K562 (cell line): ENCODE measurements around the gene ACLY. TPM values are rescaled to one million over a fixed set of nuclear protein-coding genes. Genes with fewer than 3 reads are reported as not detected.
A peak's percentile ranks its signal among the peaks of the same experiment; 100 is the strongest.

Source experiments
- ATAC-seq: fragments of 200-7000 bp; cut with Tn5 transposase; 3 replicates; pipeline ENCODE4 v1.9.1; 2020; ENCODE audit warnings: moderate library complexity
- BruUV-seq: library from RNA; stranded (reverse); fragments of 400-500 nt; replicated peaks from 2 replicates; lab custom pipeline; 2021; lab: Mats Ljungman, UMichigan
- CTCF ChIA-PET: fragments of 300-600 bp; formaldehyde crosslinking; extraction: SDS; loops from one replicate; lab custom pipeline; 2021; ENCODE audit warnings: low intra/inter-chr PET ratio; lab: Yijun Ruan, JAX
- POLR2A ChIA-PET: fragments of 300-600, 350-650 bp; sonication (Branson Sonifier 250); formaldehyde crosslinking; extraction: SDS; loops from one replicate; lab custom pipeline; 2021; ENCODE audit warnings: antibody characterized with exemption, inconsistent platforms; lab: Yijun Ruan, JAX
- DNase-seq, 4 experiments: peaks; one replicate each; pipeline versions ENCODE4 v3.0.0 to v3.0.0-alpha.2; 2011 to 2018; ENCODE audit warnings: low spot score in 3 of 4, mixed read lengths in 3 of 4; ENCODE audit errors: extremely low read depth in 1 of 4
- FAIRE-seq: peaks from 2 replicates; lab custom pipeline; 2011; peaks lifted over from hg19 to GRCh38; lab: Jason Lieb, UNC
- H2AFZ ChIP-seq: 2 replicates; pipeline ENCODE4 v1.6.0; 2011; ENCODE audit warnings: low read depth, low read length, control low read depth, inconsistent platforms
- H3K27ac ChIP-seq: fragments of 200-600 bp; 3 replicates; pipeline ENCODE4 v1.8.0; 2011; ENCODE audit warnings: low read depth, mild to moderate bottlenecking, control low read depth, inconsistent platforms, low read length, moderate library complexity, mixed read lengths; ENCODE audit errors: extremely low read depth
- H3K27me3 ChIP-seq, 2 experiments: fragments of 300-600 bp in 1 of 2; 2 replicates in 1 of 2; 3 replicates in 1 of 2; pipeline versions ENCODE4 v1.6.0 to v1.8.0; 2011; ENCODE audit warnings: inconsistent platforms in 2 of 2, low read length in 2 of 2, mild to moderate bottlenecking in 1 of 2, mixed read lengths in 1 of 2, moderate library complexity in 1 of 2; ENCODE audit not compliant: control insufficient read depth in 2 of 2, insufficient read depth in 2 of 2
- H3K36me3 ChIP-seq: fragments of 300-600 bp; 3 replicates; pipeline ENCODE4 v1.8.0; 2011; ENCODE audit warnings: mild to moderate bottlenecking, low read length, inconsistent platforms; ENCODE audit not compliant: control insufficient read depth, insufficient read depth
- H3K4me1 ChIP-seq, 2 experiments: fragments of 200-600 bp in 1 of 2; replicated peaks in 1 of 2; 2 replicates in 1 of 2; 3 replicates in 1 of 2; pipeline versions ENCODE4 v1.5.1 to v1.8.0; 2011; ENCODE audit warnings: inconsistent platforms in 2 of 2, low read length in 2 of 2, mild to moderate bottlenecking in 1 of 2, mixed read lengths in 1 of 2, moderate library complexity in 1 of 2; ENCODE audit not compliant: control insufficient read depth in 2 of 2, insufficient read depth in 2 of 2
- H3K4me2 ChIP-seq: 2 replicates; pipeline ENCODE4 v1.6.1; 2011; ENCODE audit warnings: low read length, control low read depth, inconsistent platforms, mixed read lengths; ENCODE audit not compliant: insufficient read depth
- H3K4me3 ChIP-seq: fragments of 200-600 bp; sonication (generic), shearing (Covaris generic); 2 replicates; pipeline ENCODE4 v1.5.1; 2016; ENCODE audit warnings: control low read depth, inconsistent platforms
- H3K79me2 ChIP-seq: fragments of 200-600 bp; 3 replicates; pipeline ENCODE4 v1.8.0; 2011; ENCODE audit warnings: low read length, inconsistent platforms; ENCODE audit not compliant: control insufficient read depth, insufficient read depth
- H3K9ac ChIP-seq, 2 experiments: 2 replicates each; pipeline versions ENCODE4 v1.6.0 to v1.6.1; 2011; ENCODE audit warnings: low read depth in 2 of 2, low read length in 2 of 2, control low read depth in 1 of 2, inconsistent platforms in 1 of 2, mild to moderate bottlenecking in 1 of 2, mixed read lengths in 1 of 2; ENCODE audit not compliant: insufficient read depth in 1 of 2
- H3K9me1 ChIP-seq: one replicate; pipeline ENCODE4 v1.6.0; 2011; ENCODE audit warnings: inconsistent platforms, mild to moderate bottlenecking, low read length, moderate library complexity; ENCODE audit not compliant: control insufficient read depth, insufficient read depth
- H3K9me3 ChIP-seq: replicated peaks from 2 replicates; pipeline ENCODE4 v1.5.1; 2011; ENCODE audit warnings: low read depth, low read length, inconsistent platforms; ENCODE audit not compliant: control insufficient read depth, insufficient read depth
- H4K20me1 ChIP-seq: replicated peaks from 2 replicates; pipeline ENCODE4 v1.6.1; 2011; ENCODE audit warnings: low read length, inconsistent platforms, mixed read lengths; ENCODE audit not compliant: control insufficient read depth, insufficient read depth
- ARHGAP35 ChIP-seq: fragments of 450-650 bp; IDR thresholded peaks from 2 replicates; pipeline ENCODE4 v1.6.1; 2018; ENCODE audit not compliant: partially characterized antibody
- CTBP1 ChIP-seq: fragments of 450-650 bp; IDR thresholded peaks from 2 replicates; pipeline ENCODE4 v1.6.1; 2016; ENCODE audit warnings: borderline replicate concordance
- ELF1 ChIP-seq: fragments of 200-800 bp; sonication (Bioruptor generic); IDR thresholded peaks from 2 replicates; pipeline ENCODE4 v1.6.1; 2016; ENCODE audit warnings: missing genetic modification characterization, missing compliant biosample characterization
- FOS ChIP-seq: IDR thresholded peaks from 3 replicates; pipeline ENCODE4 v1.6.1; 2011; ENCODE audit not compliant: insufficient read length; ENCODE audit errors: extremely low read depth
- NKRF ChIP-seq: fragments of 450-650 bp; IDR thresholded peaks from 2 replicates; pipeline ENCODE4 v1.6.1; 2016; ENCODE audit warnings: borderline replicate concordance
- RREB1 ChIP-seq: fragments of 250-450 bp; sonication (Bioruptor Pico); IDR thresholded peaks from 2 replicates; pipeline ENCODE4 v1.4.0; 2020
- SPI1 ChIP-seq: IDR thresholded peaks from 2 replicates; pipeline ENCODE4 v1.6.1; 2011; ENCODE audit warnings: low read depth, low read length, control low read depth, borderline replicate concordance
- U2AF1 ChIP-seq: fragments of 200-400 bp; formaldehyde crosslinking; optimal IDR thresholded peaks from 2 replicates; pipeline ENCODE3; 2017; ENCODE audit warnings: mild to moderate bottlenecking, low read depth, low read length, moderate library complexity
- VEZF1 ChIP-seq: fragments of 200-800 bp; sonication (Bioruptor generic); IDR thresholded peaks from 2 replicates; pipeline ENCODE4 v1.6.1; 2017; ENCODE audit warnings: missing genetic modification characterization, missing compliant biosample characterization
- WGBS: fragments of 100-300 bp; shearing (Covaris generic); methylation state at CpG from one replicate; pipeline ENCODE4 v1.1.6; 2016; ENCODE audit warnings: low coverage, mixed read lengths; ENCODE audit not compliant: insufficient coverage; ENCODE audit errors: missing lambda C conversion rate; 5-methylcytosine and 5-hydroxymethylcytosine counted together
- in situ Hi-C: fragments of 300-500 bp; cut with MboI; formaldehyde crosslinking; loops from 4 replicates; pipeline ENCODE4 v1.15.0; 2018; ENCODE audit warnings: inconsistent platforms, mixed read lengths
- intact Hi-C: fragments of 100-400 bp; cut with micrococcal nuclease; formaldehyde crosslinking; loops from 2 replicates; pipeline ENCODE4 v1.14.2; 2022
- polyA plus RNA-seq, 8 experiments: library from polyadenylated mRNA; depleted of rRNA in 4 of 8; stranded (reverse) in 5 of 8; unstranded in 3 of 8; fragments of >200 nt; fragmentation: Nextera tagmentation in 2 of 8; fragmentation: Illumina TruSeq in 1 of 8; extraction: Ambion mirVana in 2 of 8; extraction: Trizol in 1 of 8; gene quantifications; 2 replicates each; pipeline versions ENCODE4 v1.2.1 to v1.2.3, GENCODE V29; 2011 to 2014; ENCODE audit warnings: inconsistent platforms in 1 of 8, missing spikeins in 1 of 8
- total RNA-seq, 7 experiments: library from RNA; depleted of rRNA in 6 of 7; stranded (reverse); fragments of >200 nt in 6 of 7; fragmentation: Illumina TruSeq in 2 of 7; extraction: Trizol in 2 of 7; gene quantifications; 2 replicates each; pipeline versions ENCODE4 v1.2.1 to v1.2.3, GENCODE V29; 2011 to 2021; ENCODE audit warnings: low replicate concordance in 1 of 7

Gene ACLY
- total and polyA plus RNA-seq, 9 of the 15 experiments (the other 6 are each of a cell fraction or from before 2014, with no cell fraction given) = 42.9 to 280 (median 125) TPM

GRCh38 chr17:41932816-41933389 lies 14.2 kb upstream of the ACLY start:
- ChIA-PET CTCF (no interaction called here), POLR2A (interaction anchor here (0.6 to 1.8 kb wide), 4 partner anchors 10 to 297 kb away, joined by 3 to 6 read pairs (median 4); partner anchors contain the start of gene ACLY)
- WGBS = 0% methylated on average over 2 of the region's 2 CpGs
- Histone ChIP-seq H4K20me1 (no peaks in the 10 kb centered on the region), H3K9ac (peak overlapping the region; percentile 14 to 16; a peak in 1 of 4 replicates), H3K4me3 (no peak overlapping the region), H3K4me1 (peaks cover 24 to 25% of the 10 kb centered on the region in 2 experiments; a peak in 4 of 5 replicates), H3K4me2 (peak overlapping the region; percentile 52), H3K9me1 (no peaks in the 10 kb centered on the region), H3K27ac (no peak overlapping the region), H3K27me3 (no peaks in the 10 kb centered on the region), H3K9me3 (no peaks in the 10 kb centered on the region), H3K36me3 (no peaks in the 10 kb centered on the region), H2AFZ (peak overlapping the region; percentile 80), H3K79me2 (peaks cover 13% of the 10 kb centered on the region; the same call in 2 of the 3 replicates)
- no peak for FAIRE-seq
- no peak for DNase-seq
- TF ChIP-seq FOS = no peak
- 0 out of 2 replicates have a peak, but pooled peaks have one; percentile 32 for TF ChIP-seq CTBP1
- TF ChIP-seq SPI1 = peak; percentile 44; the same call in 1 of the 2 replicates
- no peak for TF ChIP-seq RREB1
- TF ChIP-seq VEZF1 (CRISPR knock-in tag) = peak; percentile 14; the same call in 1 of the 2 replicates
- TF ChIP-seq NKRF = no peak
- TF ChIP-seq ARHGAP35 = no peak
- 0 out of 2 replicates have a peak, but pooled peaks have one; percentile 40 for TF ChIP-seq ELF1 (tag)
- no peak for TF ChIP-seq U2AF1
- intact Hi-C loops = no loop called here
- in situ Hi-C loops = no loop called here
- no peak for ATAC-seq
- no TSS peak for BruUV-seq
